ENCODE measurements around the gene CLMP.

CLMP gene

GRCh38 chr11:123040111-123040432 is 155.0 kb downstream of the CLMP start:
- FAIRE-seq (no peak), DNase-seq (ENCODE audit: insufficient read length) (no peak)
- TF ChIP-seq TAF1 (IDR thresholded peaks at IDR 0.05; ENCODE audit: borderline replicate concordance, low read depth, low read length) (no peak), POLR2A (IDR thresholded peaks at IDR 0.05; ENCODE audit: low read depth, low read length) (no peak), POLR2AphosphoS5 (IDR thresholded peaks at IDR 0.05; ENCODE audit: low read depth, low read length) (no peak)

- TF ChIP-seq POLR2AphosphoS5 (IDR thresholded peaks at IDR 0.05; ENCODE audit: low read depth, low read length): no peak
- no peak for TF ChIP-seq TAF1 (IDR thresholded peaks at IDR 0.05; ENCODE audit: borderline replicate concordance, low read depth, low read length)
- DNase-seq (ENCODE audit: insufficient read length) (no peak), FAIRE-seq (no peak)
Measured at GRCh38 chr11:123035831-123036230, 159.2 kb downstream of the CLMP start.

- no peak for FAIRE-seq
- TF ChIP-seq POLR2A (IDR thresholded peaks at IDR 0.05; ENCODE audit: low read depth, low read length) (no peak), POLR2AphosphoS5 (IDR thresholded peaks at IDR 0.05; ENCODE audit: low read depth, low read length) (no peak), TAF1 (IDR thresholded peaks at IDR 0.05; ENCODE audit: borderline replicate concordance, low read depth, low read length) (no peak)
- no peak for DNase-seq (ENCODE audit: insufficient read length)
Measured at GRCh38 chr11:123034597-123034996, 160.5 kb downstream of the CLMP start.

- TF ChIP-seq TAF1 (IDR thresholded peaks at IDR 0.05; ENCODE audit: borderline replicate concordance, low read depth, low read length): no peak
- no peak for TF ChIP-seq POLR2AphosphoS5 (IDR thresholded peaks at IDR 0.05; ENCODE audit: low read depth, low read length)
- TF ChIP-seq POLR2A (IDR thresholded peaks at IDR 0.05; ENCODE audit: low read depth, low read length): no peak
- no peak for DNase-seq (ENCODE audit: insufficient read length)
- FAIRE-seq: peak; percentile 83
Measured at GRCh38 chr11:123033895-123034294, 161.2 kb downstream of the CLMP start.

- peak; percentile 24 for FAIRE-seq
- no peak for DNase-seq (ENCODE audit: insufficient read length)
- TF ChIP-seq TAF1 (IDR thresholded peaks at IDR 0.05; ENCODE audit: borderline replicate concordance, low read depth, low read length) (no peak), POLR2AphosphoS5 (IDR thresholded peaks at IDR 0.05; ENCODE audit: low read depth, low read length) (no peak), POLR2A (IDR thresholded peaks at IDR 0.05; ENCODE audit: low read depth, low read length) (no peak)
Measured at GRCh38 chr11:123030517-123030916, 164.5 kb downstream of the CLMP start.

GRCh38 chr11:123020968-123021367 is 174.1 kb downstream of the CLMP start:
- TF ChIP-seq TAF1 (IDR thresholded peaks at IDR 0.05; ENCODE audit: borderline replicate concordance, low read depth, low read length) (no peak), POLR2AphosphoS5 (IDR thresholded peaks at IDR 0.05; ENCODE audit: low read depth, low read length) (no peak), POLR2A (IDR thresholded peaks at IDR 0.05; ENCODE audit: low read depth, low read length) (no peak)
- DNase-seq (ENCODE audit: insufficient read length): peak; percentile 37
- FAIRE-seq: peak; percentile 40
